Dendritic cell treated with granulocyte-macrophage colony-stimulating factor and Interleukin-4, amounts not matched to agents 40 ng/mL and 50 ng/mL, for 4 days (primary cell): Measurements from ENCODE around the gene TAS1R1.
"Not testable (repeated sequence)": the region's sequence is repeated elsewhere in the genome, so short reads cannot be mapped to it uniquely, and the experiment has no call there.

Source experiments
- H3K27ac Mint-ChIP-seq: one replicate; pipeline ENCODE4 v1.8.0; 2022; ENCODE audit warnings: mild to moderate bottlenecking, mixed read lengths
- H3K27me3 Mint-ChIP-seq: one replicate; pipeline ENCODE4 v1.8.0; 2022; ENCODE audit warnings: mild to moderate bottlenecking, mixed read lengths
- H3K36me3 Mint-ChIP-seq: one replicate; pipeline ENCODE4 v1.8.0; 2022; ENCODE audit warnings: low read depth, mixed read lengths
- H3K4me1 Mint-ChIP-seq: one replicate; pipeline ENCODE4 v1.8.0; 2022; ENCODE audit warnings: low read depth, mixed read lengths
- H3K4me3 Mint-ChIP-seq: one replicate; pipeline ENCODE4 v1.8.0; 2022; ENCODE audit warnings: mild to moderate bottlenecking, moderate library complexity, mixed read lengths
- H3K9me3 Mint-ChIP-seq: one replicate; pipeline ENCODE4 v1.8.0; 2022; ENCODE audit warnings: mixed read lengths
- intact Hi-C: fragments of 100-400 bp; cut with micrococcal nuclease; formaldehyde crosslinking; loops from one replicate; pipeline ENCODE4 v1.15.0; 2022

Gene TAS1R1

DNA sequence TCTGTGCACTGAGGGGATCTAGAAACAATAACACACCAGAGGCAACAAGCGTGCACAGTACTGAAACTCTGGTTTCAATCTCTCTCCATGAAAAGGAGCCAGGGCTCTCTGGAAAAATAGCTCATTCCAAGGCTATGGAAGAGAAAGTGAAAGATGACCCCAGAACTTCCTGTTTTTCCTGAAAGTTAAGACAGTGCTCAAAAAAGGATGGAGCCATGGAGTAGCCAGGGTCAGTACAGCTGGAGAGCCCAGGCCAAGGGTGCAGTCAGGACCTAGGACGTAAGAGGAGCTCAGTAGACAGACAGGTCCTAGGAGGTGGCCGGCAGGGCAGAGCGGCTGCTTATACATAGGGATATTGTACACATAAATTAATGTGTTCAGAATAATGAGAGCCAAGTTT lies 19.9 kb upstream of the TAS1R1 start:
- Mint-ChIP-seq H3K36me3 (peaks cover 86% of the 10 kb centered on the region), H3K27me3 (no peaks in the 10 kb centered on the region), H3K4me1 (peaks cover 6% of the 10 kb centered on the region), H3K9me3 (no peaks in the 10 kb centered on the region), H3K4me3 (no peak overlapping the region), H3K27ac (peak overlapping the region; percentile 51)
- intact Hi-C loops, result no loop called here

DNA sequence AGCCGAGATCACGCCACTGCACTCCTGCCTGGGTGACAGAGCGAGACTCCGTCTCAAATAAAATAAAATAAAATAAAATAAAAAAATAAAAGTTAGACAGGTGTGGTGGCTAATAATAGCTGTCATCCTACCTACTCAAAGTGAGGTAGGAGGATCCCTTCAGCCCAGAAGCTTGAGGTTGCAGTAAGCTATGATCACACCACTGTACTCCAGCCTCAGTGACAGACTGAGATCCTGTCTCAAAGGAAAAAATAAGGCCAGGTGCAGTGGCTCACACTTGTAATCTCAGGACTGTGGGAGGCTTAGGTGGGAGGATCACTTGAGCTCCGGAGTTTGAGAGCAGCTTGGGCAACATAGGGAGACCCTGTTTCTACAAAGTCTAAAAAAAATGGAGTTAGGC lies 18.8 kb upstream of the TAS1R1 start:
- Mint-ChIP-seq H3K27ac (no peak overlapping the region), H3K36me3 (peaks cover 86% of the 10 kb centered on the region), H3K4me3 (no peak overlapping the region), H3K9me3 (no peaks in the 10 kb centered on the region), H3K27me3 (no peaks in the 10 kb centered on the region), H3K4me1 (peaks cover 6% of the 10 kb centered on the region)
- intact Hi-C loops, result no loop called here

DNA sequence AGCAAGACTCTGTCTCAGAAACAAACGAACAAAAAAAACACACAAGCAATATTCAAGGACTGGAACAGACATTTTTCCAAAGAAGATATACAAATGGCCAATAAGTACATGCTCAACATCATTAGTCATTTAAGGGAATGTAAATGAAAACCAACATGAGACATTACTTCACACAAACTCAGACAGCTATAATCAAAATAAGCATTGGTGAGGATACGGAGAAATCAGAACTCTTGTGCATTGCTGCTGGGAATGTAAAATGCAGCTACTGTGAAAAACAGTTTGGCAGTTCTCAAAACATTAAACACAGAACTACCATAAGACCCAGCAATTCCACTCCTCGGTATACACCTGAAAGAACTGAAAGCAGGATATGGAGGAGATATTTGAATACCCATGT lies 16.2 kb upstream of the TAS1R1 start:
- H3K4me3 Mint-ChIP-seq, result no peak overlapping the region
- H3K27ac Mint-ChIP-seq, result no peak overlapping the region
- H3K27me3 Mint-ChIP-seq, result no peaks in the 10 kb centered on the region
- H3K36me3 Mint-ChIP-seq, result peaks cover 86% of the 10 kb centered on the region
- intact Hi-C loops, result no loop called here
- H3K4me1 Mint-ChIP-seq, result peaks cover 6% of the 10 kb centered on the region
- no peaks in the 10 kb centered on the region for H3K9me3 Mint-ChIP-seq

DNA sequence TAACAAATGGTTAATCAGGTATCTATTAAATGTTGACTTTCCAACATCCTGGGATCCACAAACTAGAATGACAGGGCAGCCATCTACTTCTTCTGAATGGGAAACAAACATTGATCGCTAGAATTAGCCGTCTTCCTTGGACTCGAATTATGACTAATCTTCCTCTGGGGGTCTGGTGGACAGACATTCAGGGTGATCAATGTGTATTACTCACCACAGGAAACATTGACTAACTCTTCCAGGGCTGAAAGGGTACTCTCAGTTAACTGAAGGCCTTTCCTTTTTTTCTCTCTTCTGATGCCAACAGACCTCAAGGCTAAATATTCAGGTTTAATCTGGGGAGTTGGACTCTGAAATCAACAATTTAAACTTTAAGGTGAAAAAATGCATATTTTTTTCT lies 10.3 kb upstream of the TAS1R1 start:
- intact Hi-C loops, result no loop called here
- peaks cover 21% of the 10 kb centered on the region for H3K4me1 Mint-ChIP-seq
- H3K36me3 Mint-ChIP-seq, result peaks cover 96% of the 10 kb centered on the region
- H3K4me3 Mint-ChIP-seq, result no peak overlapping the region
- no peaks in the 10 kb centered on the region for H3K27me3 Mint-ChIP-seq
- no peaks in the 10 kb centered on the region for H3K9me3 Mint-ChIP-seq
- no peak overlapping the region for H3K27ac Mint-ChIP-seq

DNA sequence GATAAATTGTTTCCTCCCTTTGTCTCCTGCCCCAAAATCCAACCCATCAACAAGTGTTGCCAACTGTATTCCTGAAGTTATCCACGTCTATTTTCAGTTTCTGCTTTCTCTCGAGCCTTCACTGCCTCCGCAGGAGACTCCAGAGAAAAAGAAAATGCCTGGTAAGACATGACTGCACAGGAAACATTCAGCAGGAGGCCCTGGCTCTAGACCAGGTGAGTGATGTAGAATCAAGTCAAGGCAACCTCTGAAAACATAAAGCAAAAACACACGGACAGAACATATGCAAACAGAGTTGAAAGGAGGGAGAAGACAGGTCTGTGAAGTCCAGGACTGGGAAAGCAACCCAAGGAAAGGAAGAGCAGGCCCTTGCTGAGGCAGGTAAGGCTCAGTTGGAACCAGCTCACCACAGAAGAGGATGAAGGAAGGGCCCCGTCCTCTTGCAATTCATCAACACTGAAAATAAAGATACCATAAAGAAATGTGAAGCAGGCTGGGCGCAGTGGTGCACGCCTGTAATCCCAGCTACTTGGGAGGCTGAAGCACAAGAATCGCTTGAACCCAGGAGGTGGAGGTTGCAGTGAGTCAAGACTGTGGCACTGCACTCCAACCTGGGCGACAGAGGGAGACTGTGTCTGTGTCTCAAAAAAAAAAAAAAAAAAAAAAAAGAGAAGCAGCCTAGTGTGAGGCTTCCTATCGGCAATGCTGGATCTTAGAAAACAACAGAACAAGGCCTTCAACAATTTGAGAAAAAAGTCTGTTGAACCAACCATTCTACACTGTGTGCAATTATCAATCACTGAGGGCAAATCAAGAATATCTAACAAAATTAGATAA lies 9.6 kb upstream of the TAS1R1 start:
- intact Hi-C loops, result no loop called here
- Mint-ChIP-seq H3K9me3 (no peaks in the 10 kb centered on the region), H3K4me3 (no peak overlapping the region), H3K36me3 (peaks cover 97% of the 10 kb centered on the region), H3K27me3 (no peaks in the 10 kb centered on the region), H3K4me1 (peaks cover 21% of the 10 kb centered on the region), H3K27ac (no peak overlapping the region)

DNA sequence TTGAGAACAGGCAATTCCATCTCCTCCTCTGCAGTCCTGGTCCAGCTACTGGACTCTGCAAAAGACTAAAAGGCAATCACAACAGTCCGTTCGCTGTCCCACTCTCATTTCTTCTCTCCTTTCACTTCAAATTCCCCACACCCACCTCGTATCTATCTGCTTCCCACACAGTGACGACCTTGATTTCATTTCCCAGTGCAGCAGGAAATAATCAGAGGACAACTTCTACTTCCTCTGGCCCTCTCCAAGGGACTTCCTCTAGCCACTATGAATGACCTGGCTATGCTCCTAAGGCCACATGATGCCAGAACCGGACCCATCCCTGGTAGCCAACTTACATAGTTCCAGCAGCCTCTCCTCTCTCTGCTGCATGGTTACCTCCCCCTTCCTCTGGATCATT lies 8.8 kb upstream of the TAS1R1 start:
- H3K4me3 Mint-ChIP-seq, result no peak overlapping the region
- intact Hi-C loops, result no loop called here
- peaks cover 21% of the 10 kb centered on the region for H3K4me1 Mint-ChIP-seq
- H3K27ac Mint-ChIP-seq, result no peak overlapping the region
- no peaks in the 10 kb centered on the region for H3K9me3 Mint-ChIP-seq
- H3K36me3 Mint-ChIP-seq, result peaks cover 97% of the 10 kb centered on the region
- H3K27me3 Mint-ChIP-seq, result no peaks in the 10 kb centered on the region

DNA sequence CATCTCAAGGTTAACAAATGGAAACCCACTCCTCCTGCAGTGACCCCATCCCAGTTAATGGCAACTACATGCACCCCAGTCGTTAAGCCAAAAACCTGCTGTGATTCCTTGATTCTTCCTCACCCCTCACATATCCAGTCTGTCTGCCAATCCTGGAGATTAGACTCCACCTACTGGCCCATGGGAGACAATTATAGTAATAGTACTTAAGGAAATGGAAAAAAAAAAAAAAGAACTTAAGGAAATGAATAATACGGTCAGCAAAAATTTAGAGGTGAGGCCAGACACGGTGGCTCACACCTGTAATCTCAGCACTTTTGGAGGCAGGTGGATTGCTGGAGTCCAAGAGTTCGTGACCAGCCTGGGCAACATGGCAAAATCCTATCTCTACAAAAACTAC lies 7.8 kb upstream of the TAS1R1 start:
- Mint-ChIP-seq H3K27me3 (no peaks in the 10 kb centered on the region), H3K4me1 (peaks cover 27% of the 10 kb centered on the region), H3K27ac (no peak overlapping the region), H3K4me3 (no peak overlapping the region), H3K9me3 (no peaks in the 10 kb centered on the region), H3K36me3 (peaks cover 88% of the 10 kb centered on the region)
- intact Hi-C loops, result no loop called here

DNA sequence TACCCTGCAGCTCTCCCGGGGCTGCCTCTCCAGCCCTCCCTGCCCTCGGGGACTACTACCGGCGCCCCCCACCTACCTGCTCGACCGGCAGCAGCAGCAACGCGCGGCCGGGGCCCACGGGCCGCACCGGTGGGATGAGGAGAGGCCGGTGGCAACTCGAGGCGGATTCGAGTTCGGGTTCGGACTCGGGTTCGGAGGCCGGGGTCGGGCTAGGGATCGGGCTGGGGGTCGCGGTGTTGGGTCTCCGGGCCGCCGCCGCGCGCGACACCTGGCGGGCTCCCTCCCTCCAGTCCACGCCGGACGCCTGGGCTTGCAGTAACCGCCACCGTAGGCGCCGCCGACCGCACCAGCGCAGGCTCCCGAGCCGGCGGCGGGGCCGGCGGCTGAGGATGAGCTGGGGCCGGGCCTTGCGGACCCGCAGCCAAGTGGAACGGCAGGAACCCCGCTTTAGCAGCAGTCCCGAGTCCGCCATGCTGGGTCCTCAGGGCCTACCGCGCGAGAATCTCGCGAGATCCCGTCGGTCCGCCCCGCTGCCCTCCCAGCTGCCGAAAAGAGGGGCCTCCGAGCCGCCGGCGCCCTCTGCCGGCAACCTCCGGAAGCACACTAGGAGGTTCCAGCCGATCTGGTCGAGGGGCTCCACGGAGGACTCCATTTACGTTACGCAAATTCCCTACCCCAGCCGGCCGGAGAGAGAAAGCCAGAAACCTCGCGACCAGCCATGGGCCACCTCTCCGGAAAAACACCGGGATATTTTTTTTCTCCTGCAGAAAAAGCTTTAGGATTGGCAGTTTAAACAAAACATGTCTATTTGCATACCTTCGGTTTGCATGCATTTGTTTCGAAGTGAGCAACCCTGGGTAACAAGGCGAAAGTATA lies 838 bp upstream of the TAS1R1 start, which contains the start of gene NOL9:
NOL9 (minus strand) TSS at position 483 of the 876 bp plus-strand sequence; CDS start at position 472, 11 bp downstream.
- peaks cover 16% of the 10 kb centered on the region for H3K4me1 Mint-ChIP-seq
- H3K9me3 Mint-ChIP-seq, result no peaks in the 10 kb centered on the region
- intact Hi-C loops, result loop anchor here (1.0 to 5.0 kb wide), 3 partner anchors 25 to 59 kb away; partner anchors contain the start of genes KLHL21, PHF13 and ZBTB48
- peaks cover 21% of the 10 kb centered on the region for H3K36me3 Mint-ChIP-seq
- peak within 1 kb of the TSS; percentile 60 for H3K27ac Mint-ChIP-seq
- H3K4me3 Mint-ChIP-seq, result peak within 1 kb of the TSS; percentile 76
- no peaks in the 10 kb centered on the region for H3K27me3 Mint-ChIP-seq

DNA sequence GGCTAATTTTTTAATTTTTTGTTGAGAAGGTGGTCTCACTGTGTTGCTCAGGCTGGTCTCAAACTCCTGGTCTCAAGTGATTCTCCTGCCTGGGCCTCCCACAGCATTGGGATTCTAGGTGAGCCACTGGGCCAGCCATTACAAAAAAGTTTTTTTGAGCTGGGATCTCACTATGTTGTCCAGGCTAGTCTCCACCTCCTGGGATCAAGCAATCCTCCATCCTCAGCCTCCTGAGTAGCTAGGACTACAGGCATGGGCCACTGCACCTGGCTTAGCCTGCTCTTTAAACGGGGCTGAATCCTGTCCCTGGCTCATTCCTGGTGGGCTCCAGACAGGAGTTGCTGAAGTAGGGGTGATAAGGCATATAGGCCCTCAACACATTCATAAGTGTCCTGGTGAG lies 2.5 kb downstream of the TAS1R1 start:
- no peaks in the 10 kb centered on the region for H3K9me3 Mint-ChIP-seq
- intact Hi-C loops, result no loop called here
- H3K27ac Mint-ChIP-seq, result no peak overlapping the region
- H3K36me3 Mint-ChIP-seq, result no peaks in the 10 kb centered on the region
- H3K4me3 Mint-ChIP-seq, result no peak overlapping the region
- peaks cover 8% of the 10 kb centered on the region for H3K4me1 Mint-ChIP-seq
- H3K27me3 Mint-ChIP-seq, result peaks cover 9% of the 10 kb centered on the region

DNA sequence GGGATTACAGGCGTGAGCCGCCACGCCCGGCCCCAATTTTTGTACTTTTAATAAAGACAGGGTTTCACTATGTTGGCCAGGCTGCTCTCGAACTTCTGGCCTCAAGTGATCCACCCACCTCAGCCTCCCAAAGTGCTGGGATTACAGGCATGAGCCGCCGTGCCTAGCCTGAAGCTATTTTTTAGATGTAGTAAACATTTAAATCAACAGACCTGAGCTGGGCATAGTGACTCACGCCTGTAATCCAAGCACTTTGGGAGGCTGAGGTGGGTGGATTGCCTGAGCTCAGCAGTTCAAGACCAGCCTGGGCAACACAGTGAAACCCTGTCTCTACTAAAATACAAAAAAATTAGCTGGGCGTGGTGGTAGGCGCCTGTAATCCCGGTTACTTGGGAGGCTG lies 4.1 kb downstream of the TAS1R1 start:
- H3K4me1 Mint-ChIP-seq, intact Hi-C loops, H3K27me3 Mint-ChIP-seq, H3K27ac Mint-ChIP-seq, H3K9me3 Mint-ChIP-seq, H3K36me3 Mint-ChIP-seq, H3K4me3 Mint-ChIP-seq: not testable (repeated sequence)

DNA sequence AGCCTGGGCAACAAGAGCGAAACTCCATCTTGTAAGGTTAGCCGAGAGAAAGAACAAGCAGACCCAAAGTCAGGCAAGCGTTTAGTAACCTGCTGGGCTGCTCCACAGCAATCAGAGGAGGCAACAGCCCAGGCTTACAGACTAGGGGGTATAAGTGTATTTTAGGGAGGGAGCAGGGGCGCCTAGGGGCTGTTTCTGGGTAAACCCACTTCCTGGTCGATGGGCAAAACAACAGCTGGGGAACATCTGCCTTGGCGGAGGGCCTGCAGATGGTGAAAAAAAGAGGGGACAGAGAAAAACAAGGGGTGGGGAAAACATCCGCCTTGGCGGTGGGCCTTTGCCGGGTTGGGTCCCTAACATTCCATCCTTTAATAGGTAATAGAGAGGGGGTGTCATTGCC lies 5.2 kb downstream of the TAS1R1 start:
- Mint-ChIP-seq H3K4me3 (no peak overlapping the region), H3K9me3 (no peaks in the 10 kb centered on the region), H3K27me3 (peaks cover 9% of the 10 kb centered on the region), H3K27ac (no peak overlapping the region), H3K36me3 (no peaks in the 10 kb centered on the region), H3K4me1 (no peaks in the 10 kb centered on the region)
- intact Hi-C loops, result no loop called here

DNA sequence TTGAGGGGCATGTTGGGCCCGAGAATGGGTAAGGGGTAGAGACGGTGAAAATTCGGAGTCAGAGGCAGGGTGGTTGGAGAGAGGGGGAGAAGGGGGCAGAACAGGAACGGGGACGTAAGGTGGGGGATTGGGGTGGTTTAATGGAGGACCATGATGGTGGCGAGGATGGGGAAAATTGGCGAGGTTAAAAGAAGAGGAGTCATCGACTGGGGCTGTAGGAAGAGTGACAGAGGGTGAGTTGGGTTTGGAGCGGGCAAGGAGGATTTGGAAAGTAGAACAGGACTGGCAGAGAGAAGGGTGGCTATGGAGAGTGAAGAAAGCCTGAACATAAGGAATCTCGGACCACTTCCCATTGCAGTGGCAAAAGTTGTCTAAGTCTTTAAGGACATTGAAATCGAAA lies 13.9 kb downstream of the TAS1R1 start:
- Mint-ChIP-seq H3K27me3 (peaks cover 33% of the 10 kb centered on the region), H3K36me3 (no peaks in the 10 kb centered on the region), H3K4me3 (no peak overlapping the region), H3K27ac (no peak overlapping the region), H3K4me1 (no peaks in the 10 kb centered on the region), H3K9me3 (peaks cover 11% of the 10 kb centered on the region)
- intact Hi-C loops, result no loop called here

DNA sequence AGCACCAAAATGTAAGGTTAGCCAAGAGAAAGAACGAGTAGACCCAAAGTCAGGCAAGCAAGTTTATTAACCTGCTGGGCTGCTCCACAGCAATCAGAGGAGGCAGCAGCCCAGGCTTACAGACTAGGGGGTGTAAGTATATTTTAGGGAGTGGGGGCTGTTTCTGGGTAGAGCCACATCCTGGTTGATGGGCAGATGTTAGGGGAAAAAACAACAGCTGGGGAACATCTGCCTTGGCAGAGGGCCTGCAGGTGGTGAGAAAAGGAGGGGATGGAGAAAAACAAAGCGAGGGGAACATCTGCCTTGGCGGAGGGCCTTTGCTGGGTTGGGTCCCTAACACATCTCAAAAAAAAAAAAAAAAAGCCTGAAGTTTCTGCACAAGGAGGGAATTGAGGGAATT lies 15.0 kb downstream of the TAS1R1 start:
- peaks cover 11% of the 10 kb centered on the region for H3K9me3 Mint-ChIP-seq
- H3K36me3 Mint-ChIP-seq, result no peaks in the 10 kb centered on the region
- H3K27ac Mint-ChIP-seq, result no peak overlapping the region
- intact Hi-C loops, result no loop called here
- H3K4me3 Mint-ChIP-seq, result no peak overlapping the region
- H3K4me1 Mint-ChIP-seq, result no peaks in the 10 kb centered on the region
- peaks cover 33% of the 10 kb centered on the region for H3K27me3 Mint-ChIP-seq

DNA sequence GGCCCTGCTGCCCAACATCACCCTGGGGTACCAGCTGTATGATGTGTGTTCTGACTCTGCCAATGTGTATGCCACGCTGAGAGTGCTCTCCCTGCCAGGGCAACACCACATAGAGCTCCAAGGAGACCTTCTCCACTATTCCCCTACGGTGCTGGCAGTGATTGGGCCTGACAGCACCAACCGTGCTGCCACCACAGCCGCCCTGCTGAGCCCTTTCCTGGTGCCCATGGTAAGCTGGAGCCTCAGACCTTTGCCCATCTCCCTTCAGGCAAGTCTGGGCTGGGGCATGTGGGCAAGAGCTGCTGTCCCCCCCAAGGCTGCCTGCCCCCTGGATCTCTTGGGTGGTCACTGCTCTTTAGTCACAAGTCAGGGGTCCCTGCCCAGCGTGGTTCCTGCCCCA lies 15.9 kb downstream of the TAS1R1 start:
- peaks cover 11% of the 10 kb centered on the region for H3K9me3 Mint-ChIP-seq
- intact Hi-C loops, result no loop called here
- H3K27me3 Mint-ChIP-seq, result peaks cover 33% of the 10 kb centered on the region
- H3K27ac Mint-ChIP-seq, result no peak overlapping the region
- no peaks in the 10 kb centered on the region for H3K36me3 Mint-ChIP-seq
- no peak overlapping the region for H3K4me3 Mint-ChIP-seq
- no peaks in the 10 kb centered on the region for H3K4me1 Mint-ChIP-seq
